ENCODE measurements around the gene E2F4. TPM values are rescaled to one million over a fixed set of nuclear protein-coding genes. Genes with fewer than 3 reads are reported as not detected.
A peak's percentile ranks its signal among the peaks of the same experiment; 100 is the strongest.

Gene E2F4
- total and polyA plus RNA-seq, 2 of the 13 experiments (the other 11 are each of a cell fraction or from before 2014, with no cell fraction given): 84.8 to 91.2 TPM

DNA sequence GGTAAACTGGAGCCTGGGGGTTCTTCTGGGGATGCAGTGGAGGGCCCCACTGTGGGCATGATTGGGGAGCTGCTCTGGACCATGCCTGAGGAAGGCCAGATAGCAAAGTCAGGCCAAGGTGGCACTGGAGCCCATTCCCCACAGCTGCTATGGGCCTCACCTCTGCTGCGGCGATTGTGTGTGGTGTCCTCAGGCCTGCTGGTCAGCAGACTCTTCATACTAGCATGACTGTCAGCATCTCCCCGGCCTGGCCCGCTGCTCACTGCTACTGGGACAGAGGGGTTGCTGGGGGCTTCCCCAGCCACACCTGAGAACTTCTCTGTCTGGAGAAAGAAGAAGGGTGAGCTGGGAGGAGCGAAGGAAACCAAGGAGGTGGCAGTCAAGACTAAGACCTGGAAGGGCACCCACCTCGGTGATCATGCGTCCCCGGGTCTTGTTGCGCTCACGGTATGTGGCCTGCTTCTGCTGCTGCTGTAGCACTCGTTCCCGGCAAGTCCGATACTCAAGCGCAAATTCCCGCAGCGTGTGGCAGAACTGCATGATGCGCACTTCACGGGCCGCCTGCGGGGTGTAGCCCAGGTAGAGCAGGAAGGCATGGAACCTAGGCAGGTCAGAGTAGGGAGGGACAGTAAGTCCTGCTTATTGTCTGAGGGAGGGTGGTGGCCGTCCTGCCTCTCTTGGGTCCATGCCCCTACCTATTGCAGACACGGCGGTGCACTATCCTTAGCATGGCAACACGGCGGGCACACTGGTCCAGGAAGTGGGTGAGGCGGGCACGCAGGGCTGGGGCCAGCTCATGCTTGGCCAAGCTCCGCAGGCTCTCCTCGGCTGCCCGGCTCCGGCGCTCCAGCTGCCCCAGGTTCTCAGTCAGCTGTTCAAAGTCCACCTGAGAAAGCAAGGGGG is 38.2 kb downstream of the E2F4 start:
- FAIRE-seq (no peak), DNase-seq (ENCODE audit: low spot score) (no peak), ATAC-seq (no peak)
- H3K4me2 ChIP-seq (ENCODE audit: low read depth, low read length): no peak overlapping the region
- TF ChIP-seq MTA1 (CRISPR knock-in tag; IDR thresholded peaks at IDR 0.05; ENCODE audit: borderline replicate concordance) (0 out of 2 replicates have a peak, but pooled peaks have one; percentile 34), ZNF383 (CRISPR knock-in tag; IDR thresholded peaks at IDR 0.05; ENCODE audit: borderline replicate concordance) (no peak), POLR2A (IDR thresholded peaks at IDR 0.05; ENCODE audit: insufficient read depth in 1 of 2, low read depth in 2 of 2, low read length in 2 of 2) (peak; percentile 11 to 43; a peak in 3 of 4 replicates), ZNF350 (CRISPR knock-in tag; IDR thresholded peaks at IDR 0.05; ENCODE audit: borderline replicate concordance, low read depth) (no peak), ZFP91 (CRISPR knock-in tag; IDR thresholded peaks at IDR 0.05; ENCODE audit: borderline replicate concordance) (peak; percentile 14; the same call in 1 of the 2 replicates), RBM39 (IDR thresholded peaks at IDR 0.05; ENCODE audit: low read depth, low read length, poor library complexity, severe bottlenecking) (no peak), RBFOX2 (IDR thresholded peaks at IDR 0.05; ENCODE audit: low read depth, low read length) (peak; percentile 67), ZNF768 (CRISPR knock-in tag; IDR thresholded peaks at IDR 0.05) (peak; percentile 21; the same call in 1 of the 2 replicates), ZNF121 (CRISPR knock-in tag; IDR thresholded peaks at IDR 0.05) (no peak), AGO2 (optimal IDR thresholded peaks at IDR 0.05; ENCODE audit: low read depth, low read length) (peak; percentile 91), ZNF512 (CRISPR knock-in tag; IDR thresholded peaks at IDR 0.05) (no peak)
- peaks cover 22% of the 10 kb centered on the region for H3K4me1 ChIP-seq (ENCODE audit: insufficient read depth, low read length)
- ChIA-PET POLR2A (interaction anchor here (4.9 kb wide), 1 partner anchor 17 kb away, joined by 24 read pairs; the partner anchor contains the start of genes FHOD1 and SLC9A5), CTCF (ENCODE audit: low intra/inter-chr PET ratio, low total read pairs) (no interaction called here)
- no peaks in the 10 kb centered on the region; the same call in 1 of the 2 replicates for H4K20me1 ChIP-seq (ENCODE audit: insufficient read depth, low read length)
- H3K9me3 ChIP-seq (ENCODE audit: low read length): no peaks in the 10 kb centered on the region
- H3K4me3 ChIP-seq (replicated peaks in 1 of 3; ENCODE audit: insufficient read depth in 1 of 3, low read depth in 2 of 3, low read length in 3 of 3): no peak overlapping the region
- peaks cover 36 to 44% of the 10 kb centered on the region in 2 experiments for H3K36me3 ChIP-seq (replicated peaks in 1 of 2; ENCODE audit: control insufficient read depth in 1 of 2, insufficient read depth in 2 of 2, low read length in 2 of 2)
- intact Hi-C loops (cut with micrococcal nuclease; ENCODE audit: unreplicated experiment): loop anchor here (5.0 kb wide), 1 partner anchor 43 kb away; no protein-coding TSS in a partner anchor
- no peak overlapping the region for H2AFZ ChIP-seq (ENCODE audit: low read length)
- peaks cover 17% of the 10 kb centered on the region for H3K79me2 ChIP-seq (ENCODE audit: insufficient read depth, low read length)
- BruUV-seq (replicated peaks): no TSS peak
- in situ Hi-C loops (cut with HindIII; ENCODE audit: extremely low pct_ligation_motif_present, low pct_unique_long_range_greater_than_20kb): no loop called here
- H3K9ac ChIP-seq (ENCODE audit: insufficient read depth, low read depth, low read length): no peak overlapping the region
- 98% methylated on average over 32 of the region's 32 CpGs for WGBS (ENCODE audit: low lambda C conversion rate)
- H3K27ac ChIP-seq (ENCODE audit: extremely low read length, insufficient read depth, low read length): no peak overlapping the region
- peaks cover 0 to 4% of the 10 kb centered on the region in 2 experiments; a peak in 1 of 5 replicates for H3K27me3 ChIP-seq (ENCODE audit: control insufficient read depth in 1 of 2, insufficient read depth in 2 of 2, low read length in 2 of 2)
